Glutamatergic neuron (in vitro differentiated cells): ENCODE data around the gene RBMS1. TPM values are rescaled to one million over a fixed set of nuclear protein-coding genes. Genes with fewer than 3 reads are reported as not detected.
A peak's percentile ranks its signal among the peaks of the same experiment; 100 is the strongest.

Source experiments
- DNase-seq: peaks from one replicate; pipeline ENCODE4 v3.0.0; 2022
- H3K27ac Mint-ChIP-seq: one replicate; pipeline ENCODE4 v1.8.0; 2020; ENCODE audit warnings: mild to moderate bottlenecking, mixed read lengths, inconsistent platforms; ENCODE audit not compliant: unreplicated experiment
- H3K27me3 Mint-ChIP-seq: one replicate; pipeline ENCODE4 v1.8.0; 2020; ENCODE audit warnings: mild to moderate bottlenecking, moderate library complexity, mixed read lengths, inconsistent platforms; ENCODE audit not compliant: unreplicated experiment
- H3K36me3 Mint-ChIP-seq: one replicate; pipeline ENCODE4 v1.8.0; 2020; ENCODE audit warnings: mild to moderate bottlenecking, mixed read lengths, inconsistent platforms; ENCODE audit not compliant: unreplicated experiment
- H3K4me1 Mint-ChIP-seq: one replicate; pipeline ENCODE4 v1.8.0; 2020; ENCODE audit warnings: mild to moderate bottlenecking, low read depth, mixed read lengths, inconsistent platforms; ENCODE audit not compliant: unreplicated experiment
- H3K4me3 Mint-ChIP-seq: one replicate; pipeline ENCODE4 v1.8.0; 2020; ENCODE audit warnings: mild to moderate bottlenecking, mixed read lengths, inconsistent platforms; ENCODE audit not compliant: unreplicated experiment
- H3K9me3 Mint-ChIP-seq: one replicate; pipeline ENCODE4 v1.8.0; 2020; ENCODE audit warnings: mild to moderate bottlenecking, moderate library complexity, mixed read lengths, inconsistent platforms; ENCODE audit not compliant: unreplicated experiment
- CTCF ChIP-seq: fragments of 200-600 bp; sonication (generic); IDR thresholded peaks from one replicate; pipeline ENCODE4 v1.5.0; 2021; ENCODE audit not compliant: partially characterized antibody, unreplicated experiment
- total RNA-seq: library from RNA; stranded (reverse); fragmentation: NEBNext Ultra II Directional; extraction: Animal tissue kit (Norgen Biotek cat#: 25700); gene quantifications from one replicate; pipeline ENCODE4 v1.2.1, GENCODE V29; 2021; ENCODE audit not compliant: unreplicated experiment

The RBMS1 gene
- total RNA-seq, 1 donor from 2014 or later: 142 TPM

GRCh38 chr2:160339726-160340125 is 153.9 kb downstream of the RBMS1 start:
- H3K4me3 Mint-ChIP-seq: no peak overlapping the region
- no peaks in the 10 kb centered on the region for H3K9me3 Mint-ChIP-seq
- no peak for DNase-seq
- no peak for TF ChIP-seq CTCF
- H3K4me1 Mint-ChIP-seq: peaks cover 26% of the 10 kb centered on the region
- peaks cover 3% of the 10 kb centered on the region for H3K27me3 Mint-ChIP-seq
- no peak overlapping the region for H3K27ac Mint-ChIP-seq
- H3K36me3 Mint-ChIP-seq: no peaks in the 10 kb centered on the region

- Mint-ChIP-seq H3K9me3 (no peaks in the 10 kb centered on the region), H3K27me3 (peaks cover 3% of the 10 kb centered on the region), H3K4me3 (no peak overlapping the region), H3K27ac (no peak overlapping the region), H3K36me3 (no peaks in the 10 kb centered on the region), H3K4me1 (peaks cover 26% of the 10 kb centered on the region)
- TF ChIP-seq CTCF: no peak
- peak; percentile 26 for DNase-seq
Measured at GRCh38 chr2:160338901-160339685, 154.5 kb downstream of the RBMS1 start.

GRCh38 chr2:160337728-160338127 is 155.9 kb downstream of the RBMS1 start:
- no peaks in the 10 kb centered on the region for H3K36me3 Mint-ChIP-seq
- H3K4me1 Mint-ChIP-seq: peaks cover 18% of the 10 kb centered on the region
- H3K27ac Mint-ChIP-seq: no peak overlapping the region

GRCh38 chr2:160336635-160337034 is 157.0 kb downstream of the RBMS1 start:
- no peak overlapping the region for H3K27ac Mint-ChIP-seq
- H3K4me3 Mint-ChIP-seq: no peak overlapping the region
- TF ChIP-seq CTCF: no peak
- H3K4me1 Mint-ChIP-seq: peaks cover 16% of the 10 kb centered on the region
- peaks cover 3% of the 10 kb centered on the region for H3K27me3 Mint-ChIP-seq
- no peaks in the 10 kb centered on the region for H3K36me3 Mint-ChIP-seq
- DNase-seq: no peak
- H3K9me3 Mint-ChIP-seq: no peaks in the 10 kb centered on the region

More at GRCh38 chr2:160337728-160338127, 155.9 kb downstream of the RBMS1 start:
- Mint-ChIP-seq H3K27me3 (peaks cover 3% of the 10 kb centered on the region), H3K9me3 (no peaks in the 10 kb centered on the region), H3K4me3 (no peak overlapping the region)
- TF ChIP-seq CTCF: no peak
- no peak for DNase-seq

GRCh38 chr2:160336105-160336504 is 157.5 kb downstream of the RBMS1 start:
- DNase-seq: no peak
- H3K27me3 Mint-ChIP-seq: peaks cover 3% of the 10 kb centered on the region
- no peaks in the 10 kb centered on the region for H3K36me3 Mint-ChIP-seq
- H3K27ac Mint-ChIP-seq: no peak overlapping the region
- H3K4me1 Mint-ChIP-seq: peaks cover 16% of the 10 kb centered on the region
- TF ChIP-seq CTCF: no peak
- H3K4me3 Mint-ChIP-seq: no peak overlapping the region
- H3K9me3 Mint-ChIP-seq: no peaks in the 10 kb centered on the region
